H1 (cell line): ENCODE data around the gene FAM98C. TPM values are rescaled to one million over a fixed set of nuclear protein-coding genes. Genes with fewer than 3 reads are reported as not detected.

Source experiments
- CTCF ChIA-PET: fragments of 300-600 bp; sonication (Branson Sonifier 250); formaldehyde crosslinking; loops from one replicate; lab custom pipeline; 2021; ENCODE audit not compliant: partially characterized antibody; lab: Charles Lee
- POLR2A ChIA-PET: fragments of 300-600 bp; sonication (Branson Sonifier 250); formaldehyde crosslinking; loops from one replicate; lab custom pipeline; 2021; ENCODE audit warnings: inconsistent platforms; ENCODE audit not compliant: partially characterized antibody; lab: Charles Lee
- DNase-seq, 2 experiments: peaks; one replicate each; pipeline versions ENCODE4 v3.0.0 to v3.0.0-alpha.2; 2010 to 2022; ENCODE audit warnings: low spot score in 2 of 2, low read depth in 1 of 2, mixed read lengths in 1 of 2
- FAIRE-seq: peaks from 2 replicates; lab custom pipeline; 2011; peaks lifted over from hg19 to GRCh38; lab: Jason Lieb, UNC
- H2AFZ ChIP-seq: 2 replicates; pipeline ENCODE4 v1.8.1; 2012; ENCODE audit warnings: low read length, inconsistent platforms
- H2AK5ac ChIP-seq: 2 replicates; pipeline ENCODE4 v1.6.1; 2013; ENCODE audit warnings: low read depth, low read length
- H2BK120ac ChIP-seq: replicated peaks from 2 replicates; pipeline ENCODE3; 2013; ENCODE audit warnings: low read depth, low read length, inconsistent platforms
- H2BK12ac ChIP-seq: 2 replicates; pipeline ENCODE4 v1.6.1; 2013; ENCODE audit warnings: low read depth, low read length
- H2BK15ac ChIP-seq: 2 replicates; pipeline ENCODE4 v1.6.1; 2013; ENCODE audit warnings: low read length
- H2BK20ac ChIP-seq: 2 replicates; pipeline ENCODE4 v1.6.1; 2013; ENCODE audit warnings: low read length
- H2BK5ac ChIP-seq: 2 replicates; pipeline ENCODE4 v1.6.1; 2013; ENCODE audit warnings: low read depth, low read length
- H3K14ac ChIP-seq: 2 replicates; pipeline ENCODE4 v1.6.1; 2013; ENCODE audit warnings: inconsistent platforms; ENCODE audit not compliant: insufficient read length
- H3K18ac ChIP-seq: 2 replicates; pipeline ENCODE4 v1.6.1; 2013; ENCODE audit warnings: low read length; ENCODE audit errors: extremely low read depth
- H3K23ac ChIP-seq: 2 replicates; pipeline ENCODE4 v1.6.1; 2013; ENCODE audit warnings: inconsistent platforms; ENCODE audit not compliant: insufficient read length
- H3K23me2 ChIP-seq: 2 replicates; pipeline ENCODE4 v1.6.1; 2013; ENCODE audit warnings: low read depth, low read length
- H3K27ac ChIP-seq: 2 replicates; pipeline ENCODE4 v1.6.1; 2011; ENCODE audit warnings: low read depth, low read length, inconsistent platforms
- H3K27me3 ChIP-seq, 4 experiments: replicated peaks in 1 of 4; 1 replicate in 1 of 4; 2 replicates in 3 of 4; pipeline versions ENCODE4 v1.6.1 to v1.8.1; 2011 to 2013; ENCODE audit warnings: low read length in 3 of 4, mild to moderate bottlenecking in 3 of 4, inconsistent platforms in 2 of 4, mixed read lengths in 2 of 4, moderate library complexity in 1 of 4; ENCODE audit not compliant: control insufficient read depth in 3 of 4, insufficient read depth in 3 of 4; ENCODE audit errors: extremely low read depth in 1 of 4
- H3K36me3 ChIP-seq, 4 experiments: 2 replicates each; pipeline versions ENCODE4 v1.6.1 to v1.8.1; 2011 to 2013; ENCODE audit warnings: mild to moderate bottlenecking in 4 of 4, low read length in 3 of 4, moderate library complexity in 2 of 4, control low read depth in 1 of 4, inconsistent platforms in 1 of 4; ENCODE audit not compliant: insufficient read depth in 4 of 4, control insufficient read depth in 2 of 4
- H3K4ac ChIP-seq: replicated peaks from 2 replicates; pipeline ENCODE3; 2013; ENCODE audit warnings: low read length, low read depth, mixed read lengths, inconsistent platforms; ENCODE audit not compliant: insufficient read length
- H3K4me1 ChIP-seq, 4 experiments: replicated peaks in 1 of 4; 1 replicate in 1 of 4; 2 replicates in 3 of 4; pipeline versions ENCODE4 v1.6.1 to v1.8.1; 2011 to 2013; ENCODE audit warnings: low read length in 3 of 4, inconsistent platforms in 2 of 4, mixed read lengths in 1 of 4; ENCODE audit not compliant: insufficient read depth in 4 of 4, control insufficient read depth in 3 of 4
- H3K4me2 ChIP-seq, 2 experiments: 2 replicates each; pipeline versions ENCODE4 v1.6.1 to v1.8.1; 2011 to 2013; ENCODE audit warnings: low read depth in 2 of 2, low read length in 2 of 2, control low read depth in 1 of 2, inconsistent platforms in 1 of 2, mild to moderate bottlenecking in 1 of 2; ENCODE audit not compliant: insufficient read depth in 1 of 2
- H3K4me3 ChIP-seq, 4 experiments: fragments of 200-600, 300-600 bp in 1 of 4; sonication (generic), shearing (Covaris generic), sonication (Bioruptor Twin) in 1 of 4; 2 replicates each; pipeline versions ENCODE4 v1.5.1 to v1.8.1; 2011 to 2016; ENCODE audit warnings: low read length in 4 of 4, low read depth in 3 of 4, control low read depth in 2 of 4, inconsistent platforms in 2 of 4, mild to moderate bottlenecking in 2 of 4, mixed read lengths in 1 of 4, moderate library complexity in 1 of 4; ENCODE audit not compliant: insufficient read depth in 2 of 4; ENCODE audit errors: extremely low read depth in 1 of 4
- H3K56ac ChIP-seq: replicated peaks from 2 replicates; pipeline ENCODE3; 2013; ENCODE audit warnings: low read depth, mild to moderate bottlenecking, mixed read lengths, low read length, inconsistent platforms; ENCODE audit not compliant: insufficient read length
- H3K79me1 ChIP-seq: 2 replicates; pipeline ENCODE4 v1.6.1; 2013; ENCODE audit warnings: low read depth, low read length, control low read depth
- H3K79me2 ChIP-seq, 2 experiments: 2 replicates each; pipeline versions ENCODE4 v1.6.1 to v1.8.1; 2012 to 2013; ENCODE audit warnings: low read length in 2 of 2, mild to moderate bottlenecking in 2 of 2, inconsistent platforms in 1 of 2; ENCODE audit not compliant: insufficient read depth in 2 of 2, control insufficient read depth in 1 of 2
- H3K9ac ChIP-seq, 4 experiments: replicated peaks in 1 of 4; 1 replicate in 1 of 4; 2 replicates in 3 of 4; pipeline versions ENCODE4 v1.6.1 to v1.8.1; 2011 to 2013; ENCODE audit warnings: low read depth in 3 of 4, low read length in 3 of 4, control low read depth in 2 of 4, mild to moderate bottlenecking in 2 of 4, moderate library complexity in 2 of 4, inconsistent platforms in 1 of 4; ENCODE audit errors: extremely low read depth in 1 of 4
- H3K9me3 ChIP-seq, 2 experiments: 2 replicates each; pipeline versions ENCODE4 v1.6.1 to v1.8.1; 2012 to 2013; ENCODE audit warnings: mild to moderate bottlenecking in 2 of 2, moderate library complexity in 2 of 2, control low read depth in 1 of 2, inconsistent platforms in 1 of 2, low read depth in 1 of 2, low read length in 1 of 2, mixed read lengths in 1 of 2; ENCODE audit not compliant: insufficient read depth in 2 of 2
- H4K20me1 ChIP-seq, 2 experiments: replicated peaks in 1 of 2; 2 replicates each; pipeline versions ENCODE3 to v1.8.1; 2011 to 2013; ENCODE audit warnings: inconsistent platforms in 2 of 2, low read length in 2 of 2, mild to moderate bottlenecking in 1 of 2; ENCODE audit not compliant: insufficient read depth in 2 of 2, control insufficient read depth in 1 of 2
- H4K5ac ChIP-seq: 2 replicates; pipeline ENCODE4 v1.6.1; 2013; ENCODE audit warnings: low read length, low read depth, mixed read lengths, inconsistent platforms; ENCODE audit not compliant: insufficient read length
- H4K8ac ChIP-seq: 2 replicates; pipeline ENCODE4 v1.8.0; 2013; ENCODE audit warnings: mild to moderate bottlenecking, moderate library complexity, low read length, inconsistent platforms; ENCODE audit not compliant: insufficient read depth; ENCODE audit errors: extremely low read depth
- H4K91ac ChIP-seq: replicated peaks from 2 replicates; pipeline ENCODE3; 2013; ENCODE audit warnings: low read length, mixed read lengths, inconsistent platforms; ENCODE audit not compliant: insufficient read length
- CHD2 ChIP-seq: IDR thresholded peaks from 2 replicates; pipeline ENCODE4 v1.6.1; 2012; ENCODE audit warnings: low read length, improper control_type of control experiment
- POU5F1 ChIP-seq: IDR thresholded peaks from 2 replicates; pipeline ENCODE4 v1.6.1; 2011; ENCODE audit warnings: low read depth, mild to moderate bottlenecking, low read length, moderate library complexity
- RBBP5 ChIP-seq: IDR thresholded peaks from 2 replicates; pipeline ENCODE4 v1.7.1; 2012; ENCODE audit warnings: low read depth, mild to moderate bottlenecking, inconsistent platforms, low read length, moderate library complexity, borderline replicate concordance
- SIN3A ChIP-seq, 2 experiments: IDR thresholded peaks in 1 of 2; conservative IDR thresholded peaks in 1 of 2; 2 replicates each; pipeline ENCODE4 v1.6.1; 2011 to 2012; ENCODE audit warnings: low read length in 2 of 2, improper control_type of control experiment in 1 of 2, low read depth in 1 of 2, mild to moderate bottlenecking in 1 of 2
- TAF7 ChIP-seq: optimal IDR thresholded peaks from 2 replicates; pipeline ENCODE3; 2011; ENCODE audit warnings: low read depth, mild to moderate bottlenecking, inconsistent platforms, low read length, moderate library complexity, borderline replicate concordance
- WGBS, 2 experiments: shearing (Covaris generic) in 1 of 2; methylation state at CpG; one replicate each; pipeline versions ENCODE4 v1.1.6 to v1.1.7; 2013 to 2015; ENCODE audit warnings: low lambda C conversion rate in 2 of 2, mixed read lengths in 2 of 2, inconsistent platforms in 1 of 2, low coverage in 1 of 2, missing lambda C conversion rate in 1 of 2; ENCODE audit not compliant: insufficient replicate concordance in 2 of 2, insufficient coverage in 1 of 2, insufficient read length in 1 of 2; ENCODE audit errors: extremely low coverage in 1 of 2, missing lambda C conversion rate in 1 of 2; 5-methylcytosine and 5-hydroxymethylcytosine counted together
- polyA plus RNA-seq, 7 experiments: library from polyadenylated mRNA; depleted of rRNA in 3 of 7; stranded (reverse) in 5 of 7; unstranded in 2 of 7; fragments of >200 nt in 5 of 7; fragments of 200-250 nt in 2 of 7; gene quantifications; 1 replicate in 5 of 7; 2 replicates in 1 of 7; 4 replicates in 1 of 7; pipeline versions ENCODE4 v1.2.1 to v1.2.3, GENCODE V29; 2011 to 2013; ENCODE audit warnings: missing spikeins in 2 of 7, mixed read lengths in 2 of 7
- total RNA-seq: library from RNA; stranded (reverse); fragmentation: NEBNext Ultra II Directional; extraction: Animal tissue kit (Norgen Biotek cat#: 25700); gene quantifications from 2 replicates; pipeline ENCODE4 v1.2.1, GENCODE V29; 2021

Gene FAM98C
- total and polyA plus RNA-seq, 2 of the 8 experiments (the other 6 are each of a cell fraction or from before 2014, with no cell fraction given): 6.1 to 9.4 TPM

DNA sequence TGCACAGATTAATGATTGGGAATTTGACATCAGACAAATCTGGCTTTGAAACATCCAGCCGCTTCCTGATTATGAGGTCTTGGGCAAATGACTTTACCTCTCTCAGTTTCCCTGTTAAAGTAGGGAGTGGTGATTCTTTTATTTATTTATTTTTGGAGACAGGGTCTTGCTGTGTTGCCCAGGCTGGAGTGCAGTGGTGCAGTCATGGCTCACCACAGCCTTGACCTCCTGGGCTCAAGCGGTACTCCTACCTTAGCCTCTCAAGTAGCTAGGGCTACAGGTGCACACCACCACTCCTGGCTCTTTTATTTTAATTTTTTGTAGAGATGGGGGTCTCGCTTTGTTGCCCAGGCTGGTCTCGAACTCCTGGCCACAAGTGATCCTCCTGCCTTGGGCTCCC is 25.8 kb upstream of the FAM98C start:
- Histone ChIP-seq H2BK15ac (no peak overlapping the region), H3K27ac (no peak overlapping the region), H3K36me3 (peaks cover 13 to 18% (median 15%) of the 10 kb centered on the region in 4 experiments; a peak in 7 of 8 replicates), H3K9me3 (no peaks in the 10 kb centered on the region), H3K56ac (no peak overlapping the region), H3K79me2 (peaks cover 0 to 22% of the 10 kb centered on the region in 2 experiments; a peak in 2 of 4 replicates), H3K4me2 (no peak overlapping the region), H3K4me1 (peaks cover 0 to 6% (median 3%) of the 10 kb centered on the region in 4 experiments; a peak in 3 of 7 replicates), H3K23me2 (peaks cover 7% of the 10 kb centered on the region; the same call in 1 of the 2 replicates), H2BK5ac (no peak overlapping the region), H2AK5ac (no peak overlapping the region), H4K20me1 (peaks cover 3 to 9% of the 10 kb centered on the region in 2 experiments), H2AFZ (no peak overlapping the region), H3K18ac (no peak overlapping the region), H2BK120ac (no peak overlapping the region), H4K91ac (no peak overlapping the region), H3K14ac (no peak overlapping the region), H3K23ac (no peak overlapping the region), H3K79me1 (peaks cover 14% of the 10 kb centered on the region), H3K9ac (no peak overlapping the region), H2BK12ac (no peak overlapping the region), H4K5ac (no peak overlapping the region), H3K4me3 (no peak overlapping the region), H4K8ac (no peak overlapping the region), H3K4ac (no peak overlapping the region), H3K27me3 (no peaks in the 10 kb centered on the region), H2BK20ac (no peak overlapping the region)
- POLR2A ChIA-PET: interaction anchor here (1.2 to 3.8 kb wide), 3 partner anchors 12 to 60 kb away, joined by 4 to 35 read pairs (median 4); partner anchors contain the start of genes GGN and SPRED3
- TF ChIP-seq POU5F1 (no peak), CHD2 (no peak), RBBP5 (no peak), TAF7 (no peak), SIN3A (conservative IDR thresholded peaks at IDR 0.05 in 1 of 2, IDR thresholded peaks at IDR 0.05 in 1 of 2; ENCODE audit: low read depth in 1 of 2, low read length in 2 of 2) (no peak)
- DNase-seq (no peak), FAIRE-seq (no peak)
- CTCF ChIA-PET: interaction anchor here (1.5 to 5.7 kb wide), 2 partner anchors 41 to 133 kb away, joined by 6 to 28 read pairs; partner anchors contain the start of gene CATSPERG
- 92% methylated on average over 4 of the region's 4 CpGs; no CpG with 5 or more reads in 1 of the 2 experiments for WGBS, 2 experiments
